Ovary (tissue), 9 donors: ENCODE results near the gene DISC1. TPM values are rescaled to one million over a fixed set of nuclear protein-coding genes. Genes with fewer than 3 reads are reported as not detected.

ENCODE experiments used
- DNase-seq, 5 donors: peaks; one replicate each; pipeline ENCODE4 v3.0.0-alpha.2; 2019 to 2020
- H3K27ac ChIP-seq, 2 donors: fragments of 200-600 bp; one replicate each; pipeline versions ENCODE4 v1.5.1 to v1.8.0; 2019 to 2022
- H3K27me3 ChIP-seq: fragments of 200-600 bp; one replicate; pipeline ENCODE4 v1.8.0; 2022
- H3K36me3 ChIP-seq: fragments of 200-600 bp; sonication (generic); one replicate; pipeline ENCODE4 v1.5.1; 2019
- H3K4me1 ChIP-seq: one replicate; pipeline ENCODE4 v1.8.1; 2013; ENCODE audit warnings: mild to moderate bottlenecking, moderate library complexity; ENCODE audit not compliant: insufficient read depth
- H3K4me3 ChIP-seq: fragments of 200-600 bp; sonication (generic); one replicate; pipeline ENCODE4 v1.5.1; 2017
- H3K9me3 ChIP-seq, 2 donors: fragments of 200-600 bp in 1 of 2; sonication (generic) in 1 of 2; one replicate each; pipeline versions ENCODE4 v1.5.1 to v1.8.1; 2013 to 2019; ENCODE audit warnings: mild to moderate bottlenecking in 1 of 2, moderate library complexity in 1 of 2
- CTCF ChIP-seq, 3 donors: fragments of 450-650 bp in 2 of 3; fragments of 200-600 bp in 1 of 3; IDR thresholded peaks; one replicate each; pipeline versions ENCODE4 v1.5.1 to v1.8.0; 2016 to 2022; ENCODE audit warnings: antibody characterized with exemption in 3 of 3, mild to moderate bottlenecking in 1 of 3
- EP300 ChIP-seq: sonication (generic); formaldehyde crosslinking; IDR thresholded peaks from one replicate; pipeline ENCODE4 v1.6.1; 2017; ENCODE audit warnings: antibody characterized with exemption
- POLR2A ChIP-seq: fragments of 450-650 bp; IDR thresholded peaks from one replicate; pipeline ENCODE4 v1.6.1; 2017; ENCODE audit warnings: antibody characterized with exemption, mild to moderate bottlenecking, moderate library complexity
- WGBS, 3 donors: extraction: QIAGEN DNeasy Blood & Tissue Kit in 1 of 3; methylation state at CpG; one replicate each; pipeline versions ENCODE4 v1.1.5 to v1.1.7; 2013 to 2017; 5-methylcytosine and 5-hydroxymethylcytosine counted together
- intact Hi-C, 4 donors: fragments of 100-400 bp; cut with DNase I; formaldehyde crosslinking; loops; one replicate each; pipeline versions ENCODE4 v1.11.0 to v1.15.1; 2022 to 2023
- polyA plus RNA-seq, 2 donors: library from polyadenylated mRNA; stranded (reverse); fragments of 200-250 nt in 1 of 2; fragments of 350-450 nt in 1 of 2; fragmentation: Illumina TruSeq in 1 of 2; extraction: RNeasy Lipid Tissue Mini Kit (QIAGEN cat#74804) in 1 of 2; gene quantifications; one replicate each; pipeline ENCODE4 v1.2.3, GENCODE V29; 2013 to 2014
- total RNA-seq, 7 donors: library from RNA; depleted of rRNA in 2 of 7; stranded (reverse); fragments of >200 nt in 2 of 7; fragmentation: NEBNext Ultra II Directional in 3 of 7; extraction: Animal tissue kit (Norgen Biotek cat#: 25700) in 3 of 7; gene quantifications; one replicate each; pipeline versions ENCODE4 v1.1.0 to v1.2.4, GENCODE V29; 2016 to 2023
- donor health status: DM: no; HTN: no; CAD: no; lungs with moderate emphysema.
- donor health status: DM: no; HTN: no; CAD: no.
- donor health status: Bipolar disorder and iron deficiency.
- donor health status: DM: yes; HTN: yes; CAD: no.
- donor health status: DM: no; HTN: no; CAD: no.
- donor health status: DM: yes; HTN: yes; CAD: no.

DISC1 gene
- total and polyA plus RNA-seq, 9 donors, result 3.0 to 24.3 (median 13.0) TPM

- no peaks in the 10 kb centered on the region for H3K36me3 ChIP-seq
- no peaks in the 10 kb centered on the region for H3K27me3 ChIP-seq
- peaks cover 3% of the 10 kb centered on the region for H3K4me1 ChIP-seq
- intact Hi-C loops, result loop anchor here in 1 of 4 donors (10.0 kb wide), 1 partner anchor 114 kb away; no protein-coding TSS in a partner anchor
- TF ChIP-seq CTCF (IDR thresholded peaks at IDR 0.05) (no peak), POLR2A (no peak), EP300 (no peak)
- H3K4me3 ChIP-seq, result no peak overlapping the region
- peaks cover 0 to 5% of the 10 kb centered on the region in 2 donors for H3K9me3 ChIP-seq
- no peak for DNase-seq
- 93 to 96% (median 95%) methylated on average over 3 of the region's 3 CpGs for WGBS, 3 donors
- H3K27ac ChIP-seq, result no peak overlapping the region
Measured at GRCh38 chr1:231750818-231751362, 124.3 kb downstream of the DISC1 start.

- TF ChIP-seq CTCF (IDR thresholded peaks at IDR 0.05), result no peak
- no peak for TF ChIP-seq EP300
- no peak for TF ChIP-seq POLR2A
Measured at GRCh38 chr1:231751415-231751814, 124.8 kb downstream of the DISC1 start.

GRCh38 chr1:231753313-231753712 lies 126.7 kb downstream of the DISC1 start:
- Histone ChIP-seq H3K4me3 (no peak overlapping the region), H3K27me3 (no peaks in the 10 kb centered on the region), H3K9me3 (peaks cover 0 to 5% of the 10 kb centered on the region in 2 donors), H3K4me1 (peaks cover 3% of the 10 kb centered on the region), H3K36me3 (no peaks in the 10 kb centered on the region), H3K27ac (no peak overlapping the region)
- intact Hi-C loops, result loop anchor here in 1 of 4 donors (10.0 kb wide), 1 partner anchor 111 kb away; no protein-coding TSS in a partner anchor
- 97 to 99% (median 97%) methylated on average over 3 of the region's 3 CpGs for WGBS, 3 donors
- no peak for TF ChIP-seq CTCF (IDR thresholded peaks at IDR 0.05)
- DNase-seq, result no peak

More at GRCh38 chr1:231751415-231751814, 124.8 kb downstream of the DISC1 start:
- intact Hi-C loops, result loop anchor here in 1 of 4 donors (10.0 kb wide), 1 partner anchor 113 kb away; no protein-coding TSS in a partner anchor
- no peak overlapping the region for H3K4me3 ChIP-seq
- H3K27ac ChIP-seq, result no peak overlapping the region
- no peaks in the 10 kb centered on the region for H3K27me3 ChIP-seq
- peaks cover 0 to 5% of the 10 kb centered on the region in 2 donors for H3K9me3 ChIP-seq
- no peaks in the 10 kb centered on the region for H3K36me3 ChIP-seq
- peaks cover 3% of the 10 kb centered on the region for H3K4me1 ChIP-seq
- DNase-seq, result no peak

- intact Hi-C loops, result loop anchor here in 1 of 4 donors (10.0 kb wide), 1 partner anchor 108 kb away; no protein-coding TSS in a partner anchor
- no peak for DNase-seq
- Histone ChIP-seq H3K4me1 (no peaks in the 10 kb centered on the region), H3K4me3 (no peak overlapping the region), H3K27ac (no peak overlapping the region), H3K9me3 (peaks cover 0 to 5% of the 10 kb centered on the region in 2 donors), H3K36me3 (no peaks in the 10 kb centered on the region), H3K27me3 (no peaks in the 10 kb centered on the region)
- 38 to 45% (median 42%) methylated on average over 2 of the region's 2 CpGs for WGBS, 3 donors
- TF ChIP-seq EP300, result no peak
- no peak for TF ChIP-seq POLR2A
- no peak for TF ChIP-seq CTCF (IDR thresholded peaks at IDR 0.05)
Measured at GRCh38 chr1:231757101-231757404, 130.5 kb downstream of the DISC1 start.
